HCT116 (cell line): ENCODE results near the gene MAPK10. TPM values are rescaled to one million over a fixed set of nuclear protein-coding genes. Genes with fewer than 3 reads are reported as not detected.

Experiments used
- ATAC-seq: fragments of 200-7000 bp; cut with Tn5 transposase; 2 replicates; pipeline ENCODE4 v1.9.1; 2020; ENCODE audit warnings: mild to moderate bottlenecking, moderate library complexity
- BruUV-seq: library from RNA; stranded (reverse); fragments of 400-500 nt; replicated peaks from 2 replicates; lab custom pipeline; 2021; lab: Mats Ljungman, UMichigan
- CTCF ChIA-PET: fragments of 300-600 bp; sonication (Branson Sonifier 250); formaldehyde crosslinking; loops from one replicate; lab custom pipeline; 2021; ENCODE audit warnings: antibody characterized with exemption; lab: Charles Lee
- POLR2A ChIA-PET: fragments of 300-600, 350-600 bp; sonication (Branson Sonifier 250); formaldehyde crosslinking; loops from one replicate; lab custom pipeline; 2021; ENCODE audit warnings: antibody characterized with exemption; lab: Charles Lee
- RAD21 ChIA-PET, 2 experiments: fragments of 300-600 bp; sonication (Branson Sonifier 250); formaldehyde crosslinking; loops; one replicate each; lab custom pipeline; 2023; ENCODE audit warnings: low total read pairs in 2 of 2; ENCODE audit not compliant: uncharacterized antibody in 2 of 2, unreplicated experiment in 2 of 2, low non-redundant PET in 1 of 2; lab: Charles Lee
- DNase-seq: peaks from one replicate; pipeline ENCODE4 v3.0.0-alpha.2; 2010; ENCODE audit warnings: low read depth, low spot score
- H2AFZ ChIP-seq: fragments of 200-600 bp; shearing (Covaris generic), sonication (generic); 2 replicates; pipeline ENCODE4 v1.6.1; 2017; ENCODE audit warnings: low read depth, mixed run types, mixed read lengths, antibody characterized with exemption, low read length; ENCODE audit not compliant: poor library complexity, severe bottlenecking
- H3K27ac ChIP-seq: 2 replicates; pipeline ENCODE4 v1.5.1; 2012; ENCODE audit warnings: low read depth, low read length
- H3K27me3 ChIP-seq: fragments of 200-600 bp; sonication (generic); 2 replicates; pipeline ENCODE4 v1.6.1; 2016; ENCODE audit warnings: mixed run types, low read length, mixed read lengths; ENCODE audit not compliant: insufficient read depth
- H3K36me3 ChIP-seq, 2 experiments: fragments of 200-500 bp in 1 of 2; fragments of 200-600 bp in 1 of 2; sonication (Bioruptor generic) in 1 of 2; sonication (generic) in 1 of 2; 2 replicates each; pipeline versions ENCODE4 v1.5.1 to v1.6.1; 2014 to 2016; ENCODE audit warnings: low read length in 2 of 2, inconsistent platforms in 1 of 2, mixed read lengths in 1 of 2, mixed run types in 1 of 2; ENCODE audit not compliant: insufficient read depth in 2 of 2, control insufficient read depth in 1 of 2
- H3K4me1 ChIP-seq, 2 experiments: fragments of 200-600 bp in 1 of 2; sonication (generic) in 1 of 2; 2 replicates each; pipeline versions ENCODE4 v1.5.1 to v1.6.1; 2012 to 2017; ENCODE audit warnings: low read length in 2 of 2, inconsistent platforms in 1 of 2, mild to moderate bottlenecking in 1 of 2, mixed read lengths in 1 of 2, mixed run types in 1 of 2, moderate library complexity in 1 of 2; ENCODE audit not compliant: insufficient read depth in 2 of 2, control insufficient read depth in 1 of 2
- H3K4me2 ChIP-seq: fragments of 200-600 bp; sonication (generic); 2 replicates; pipeline ENCODE4 v1.6.1; 2017; ENCODE audit warnings: mixed run types, low read length, mixed read lengths
- H3K4me3 ChIP-seq, 2 experiments: fragments of 200-600 bp in 1 of 2; sonication (generic) in 1 of 2; replicated peaks in 1 of 2; 2 replicates each; pipeline ENCODE4 v1.5.1; 2011 to 2016; ENCODE audit warnings: low read length in 2 of 2, control low read depth in 1 of 2, low read depth in 1 of 2, mild to moderate bottlenecking in 1 of 2, mixed read lengths in 1 of 2, mixed run types in 1 of 2
- H3K79me2 ChIP-seq: fragments of 200-600 bp; sonication (generic); 2 replicates; pipeline ENCODE4 v1.6.1; 2017; ENCODE audit warnings: mild to moderate bottlenecking, mixed run types, low read length, moderate library complexity, mixed read lengths; ENCODE audit not compliant: insufficient read depth
- H3K9ac ChIP-seq: fragments of 200-600 bp; sonication (generic); 2 replicates; pipeline ENCODE4 v1.6.1; 2016; ENCODE audit warnings: low read length, mixed read lengths
- H3K9me2 ChIP-seq: fragments of 200-600 bp; sonication (generic), shearing (Covaris generic); 2 replicates; pipeline ENCODE4 v1.6.1; 2017; ENCODE audit warnings: mixed run types, mild to moderate bottlenecking, moderate library complexity; ENCODE audit not compliant: insufficient read depth
- H3K9me3 ChIP-seq, 2 experiments: fragments of 200-500 bp in 1 of 2; fragments of 200-600 bp in 1 of 2; sonication (Bioruptor generic) in 1 of 2; sonication (generic) in 1 of 2; 2 replicates each; pipeline ENCODE4 v1.6.1; 2014 to 2017; ENCODE audit warnings: low read length in 2 of 2, mixed read lengths in 2 of 2, inconsistent platforms in 1 of 2, low read depth in 1 of 2, mild to moderate bottlenecking in 1 of 2, mixed run types in 1 of 2, moderate library complexity in 1 of 2; ENCODE audit not compliant: control insufficient read depth in 1 of 2, insufficient read depth in 1 of 2
- H4K20me1 ChIP-seq: fragments of 200-600 bp; sonication (generic), shearing (Covaris generic); 2 replicates; pipeline ENCODE4 v1.6.1; 2017; ENCODE audit warnings: mixed run types, mild to moderate bottlenecking, moderate library complexity; ENCODE audit not compliant: insufficient read depth
- CBX3 ChIP-seq: IDR thresholded peaks from 2 replicates; pipeline ENCODE4 v1.6.1; 2012; ENCODE audit warnings: low read depth
- CTCF ChIP-seq, 3 experiments: fragments of 200-600 bp in 1 of 3; sonication (generic) in 1 of 3; IDR thresholded peaks in 2 of 3; conservative IDR thresholded peaks in 1 of 3; 2 replicates each; pipeline ENCODE4 v1.5.1; 2012 to 2017; ENCODE audit warnings: low read depth in 2 of 3, low read length in 2 of 3, antibody characterized with exemption in 1 of 3, borderline replicate concordance in 1 of 3, control low read depth in 1 of 3, mild to moderate bottlenecking in 1 of 3, mixed read lengths in 1 of 3, mixed run types in 1 of 3, moderate library complexity in 1 of 3; ENCODE audit not compliant: insufficient read depth in 1 of 3
- EGR1 ChIP-seq: IDR thresholded peaks from 2 replicates; pipeline ENCODE4 v1.6.1; 2012; ENCODE audit warnings: low read depth
- ELF1 ChIP-seq: IDR thresholded peaks from 2 replicates; pipeline ENCODE4 v1.6.1; 2012; ENCODE audit warnings: low read depth, borderline replicate concordance
- EZH2 ChIP-seq: fragments of 200-600 bp; sonication (generic); IDR thresholded peaks from 2 replicates; pipeline ENCODE4 v1.6.1; 2017; ENCODE audit warnings: antibody characterized with exemption, mixed run types
- FOSL1 ChIP-seq: IDR thresholded peaks from 2 replicates; pipeline ENCODE4 v1.6.1; 2012; ENCODE audit warnings: low read depth
- JUND ChIP-seq: IDR thresholded peaks from 2 replicates; pipeline ENCODE4 v1.6.1; 2012
- MAX ChIP-seq: IDR thresholded peaks from 2 replicates; pipeline ENCODE4 v1.6.1; 2012
- POLR2AphosphoS5 ChIP-seq: IDR thresholded peaks from 2 replicates; pipeline ENCODE4 v1.6.1; 2011; ENCODE audit warnings: mild to moderate bottlenecking, low read depth, low read length, moderate library complexity
- RAD21 ChIP-seq: IDR thresholded peaks from 2 replicates; pipeline ENCODE4 v1.6.1; 2012; ENCODE audit warnings: low read depth, mild to moderate bottlenecking
- REST ChIP-seq: IDR thresholded peaks from 2 replicates; pipeline ENCODE4 v1.6.1; 2012; ENCODE audit warnings: low read depth
- SIN3A ChIP-seq: IDR thresholded peaks from 2 replicates; pipeline ENCODE4 v1.6.1; 2012; ENCODE audit warnings: low read depth
- SP1 ChIP-seq: IDR thresholded peaks from 2 replicates; pipeline ENCODE4 v1.6.1; 2012; ENCODE audit warnings: low read depth
- SRF ChIP-seq: IDR thresholded peaks from 2 replicates; pipeline ENCODE4 v1.6.1; 2012; ENCODE audit warnings: low read depth
- TCF7L2 ChIP-seq: IDR thresholded peaks from 2 replicates; pipeline ENCODE4 v1.7.0; 2011; ENCODE audit warnings: borderline replicate concordance, inconsistent platforms; ENCODE audit not compliant: insufficient read depth, insufficient read length; ENCODE audit errors: extremely low read depth
- YY1 ChIP-seq: IDR thresholded peaks from 2 replicates; pipeline ENCODE4 v1.6.1; 2011; ENCODE audit warnings: low read length, low read depth, moderate library complexity, mild to moderate bottlenecking; ENCODE audit not compliant: insufficient replicate concordance; ENCODE audit errors: extremely low read depth
- ZBTB33 ChIP-seq: IDR thresholded peaks from 2 replicates; pipeline ENCODE4 v1.6.1; 2011; ENCODE audit warnings: mild to moderate bottlenecking, low read length, moderate library complexity; ENCODE audit not compliant: insufficient replicate concordance; ENCODE audit errors: extremely low read depth
- ZFX ChIP-seq: fragments of 450-650 bp; IDR thresholded peaks from 2 replicates; pipeline ENCODE4 v1.6.1; 2017
- intact Hi-C: fragments of 100-400 bp; cut with micrococcal nuclease; formaldehyde crosslinking; loops from 2 replicates; pipeline ENCODE4 v1.10.0; 2022
- total RNA-seq: library from RNA; stranded (reverse); gene quantifications from one replicate; pipeline ENCODE4 v1.2.1, GENCODE V29; 2021; ENCODE audit not compliant: unreplicated experiment

The MAPK10 gene
- total RNA-seq, 1 experiment from 2014 or later = 0.52 TPM

GRCh38 chr4:86184901-86185285 lies 175.0 kb downstream of the MAPK10 start:
- no TSS peak for BruUV-seq

More at GRCh38 chr4:86184901-86185285, 175.0 kb downstream of the MAPK10 start:
- ChIA-PET POLR2A (no interaction called here), CTCF (no interaction called here), RAD21 (no interaction called here)
- Histone ChIP-seq H3K27ac (no peak overlapping the region), H3K9ac (no peak overlapping the region), H3K4me3 (no peak overlapping the region), H3K4me2 (no peak overlapping the region), H3K9me3 (no peaks in the 10 kb centered on the region), H4K20me1 (no peaks in the 10 kb centered on the region), H3K4me1 (peaks cover 0 to 9% of the 10 kb centered on the region in 2 experiments; a peak in 2 of 4 replicates), H3K36me3 (no peaks in the 10 kb centered on the region), H3K79me2 (no peaks in the 10 kb centered on the region), H3K9me2 (no peaks in the 10 kb centered on the region), H2AFZ (no peak overlapping the region), H3K27me3 (no peaks in the 10 kb centered on the region)
- ATAC-seq (no peak), DNase-seq (no peak)
- intact Hi-C loops = no loop called here
- no peak for TF ChIP-seq SIN3A
- no peak for TF ChIP-seq ELF1
- no peak for TF ChIP-seq TCF7L2
- TF ChIP-seq EZH2 = no peak
- TF ChIP-seq MAX = no peak
- no peak for TF ChIP-seq FOSL1
- TF ChIP-seq SP1 = no peak
- no peak for TF ChIP-seq ZBTB33
- TF ChIP-seq JUND = no peak
- TF ChIP-seq YY1 = no peak
- no peak for TF ChIP-seq SRF
- no peak for TF ChIP-seq EGR1
- TF ChIP-seq REST = no peak
- no peak for TF ChIP-seq CTCF (IDR thresholded peaks at IDR 0.05 in 2 of 3, conservative IDR thresholded peaks at IDR 0.05 in 1 of 3; ENCODE audit: borderline replicate concordance in 1 of 3, insufficient read depth in 1 of 3, low read depth in 2 of 3, low read length in 2 of 3)
- no peak for TF ChIP-seq ZFX
- no peak for TF ChIP-seq POLR2AphosphoS5
- TF ChIP-seq CBX3 = no peak
- no peak for TF ChIP-seq RAD21
- TF ChIP-seq, all 23 proteins: peak for 0
